Epithelial cell of esophagus (primary cell): ENCODE data around the gene C12orf42.

Experiments
- DNase-seq: peaks from one replicate; pipeline ENCODE4 v3.0.0; 2010; ENCODE audit warnings: low read depth
- H3K4me3 ChIP-seq: 2 replicates; pipeline ENCODE4 v1.5.1; 2011; ENCODE audit warnings: mild to moderate bottlenecking, low read length, control low read depth
- TF ChIP-seq, protein P1 (sequence below): IDR thresholded peaks from 2 replicates; pipeline ENCODE4 v1.5.1; 2011; ENCODE audit warnings: low read depth, mild to moderate bottlenecking, low read length, control low read depth, inconsistent platforms; ENCODE audit not compliant: insufficient read depth; ENCODE audit errors: missing control alignments

Gene C12orf42

DNA sequence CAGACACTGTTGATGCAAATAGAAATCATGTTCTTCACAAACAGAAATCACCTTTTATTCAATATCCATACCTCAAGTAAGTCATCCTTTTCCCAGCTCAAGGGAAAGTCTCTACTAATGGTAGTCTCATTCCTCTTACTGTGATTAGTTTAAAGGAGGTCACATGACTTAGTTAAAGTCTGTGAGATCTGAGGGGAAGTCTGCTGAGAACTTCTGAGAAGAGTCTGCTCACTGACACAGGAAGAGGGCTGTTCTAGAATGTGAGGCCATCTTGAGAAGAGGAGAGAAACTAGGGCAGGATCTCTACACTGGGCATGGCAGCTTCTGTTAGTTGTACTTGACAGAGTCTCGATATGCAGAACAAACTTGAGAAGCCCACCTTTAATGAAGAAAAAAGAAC is 146.8 kb downstream of the C12orf42 start:
- TF ChIP-seq, protein P1, sequence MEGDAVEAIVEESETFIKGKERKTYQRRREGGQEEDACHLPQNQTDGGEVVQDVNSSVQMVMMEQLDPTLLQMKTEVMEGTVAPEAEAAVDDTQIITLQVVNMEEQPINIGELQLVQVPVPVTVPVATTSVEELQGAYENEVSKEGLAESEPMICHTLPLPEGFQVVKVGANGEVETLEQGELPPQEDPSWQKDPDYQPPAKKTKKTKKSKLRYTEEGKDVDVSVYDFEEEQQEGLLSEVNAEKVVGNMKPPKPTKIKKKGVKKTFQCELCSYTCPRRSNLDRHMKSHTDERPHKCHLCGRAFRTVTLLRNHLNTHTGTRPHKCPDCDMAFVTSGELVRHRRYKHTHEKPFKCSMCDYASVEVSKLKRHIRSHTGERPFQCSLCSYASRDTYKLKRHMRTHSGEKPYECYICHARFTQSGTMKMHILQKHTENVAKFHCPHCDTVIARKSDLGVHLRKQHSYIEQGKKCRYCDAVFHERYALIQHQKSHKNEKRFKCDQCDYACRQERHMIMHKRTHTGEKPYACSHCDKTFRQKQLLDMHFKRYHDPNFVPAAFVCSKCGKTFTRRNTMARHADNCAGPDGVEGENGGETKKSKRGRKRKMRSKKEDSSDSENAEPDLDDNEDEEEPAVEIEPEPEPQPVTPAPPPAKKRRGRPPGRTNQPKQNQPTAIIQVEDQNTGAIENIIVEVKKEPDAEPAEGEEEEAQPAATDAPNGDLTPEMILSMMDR: no peak

DNA sequence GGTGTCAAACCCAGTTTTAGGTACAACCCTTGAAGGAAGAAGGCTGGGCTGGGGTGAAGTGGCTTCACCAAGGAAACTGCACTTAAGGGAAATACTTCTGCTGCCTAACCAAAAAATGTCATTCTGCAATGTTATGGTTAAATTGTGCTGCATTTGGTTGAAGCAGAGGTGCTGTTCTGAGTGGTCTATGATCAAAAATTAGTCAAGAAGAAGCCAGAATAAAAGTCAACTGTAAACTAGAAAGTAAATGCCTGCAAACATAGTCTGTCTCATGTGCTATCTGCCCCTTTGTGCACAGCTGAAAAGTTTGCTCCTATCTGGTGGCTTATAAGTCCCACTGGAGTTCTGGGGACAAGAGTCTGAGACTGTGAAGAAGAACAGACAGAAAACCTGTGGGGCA is 158.8 kb downstream of the C12orf42 start:
- DNase-seq: no peak
- no peak overlapping the region for H3K4me3 ChIP-seq
- TF ChIP-seq, protein P1: no peak

More for the DNA sequence above, 146.8 kb downstream of the C12orf42 start:
- no peak for DNase-seq
- H3K4me3 ChIP-seq: no peak overlapping the region

DNA sequence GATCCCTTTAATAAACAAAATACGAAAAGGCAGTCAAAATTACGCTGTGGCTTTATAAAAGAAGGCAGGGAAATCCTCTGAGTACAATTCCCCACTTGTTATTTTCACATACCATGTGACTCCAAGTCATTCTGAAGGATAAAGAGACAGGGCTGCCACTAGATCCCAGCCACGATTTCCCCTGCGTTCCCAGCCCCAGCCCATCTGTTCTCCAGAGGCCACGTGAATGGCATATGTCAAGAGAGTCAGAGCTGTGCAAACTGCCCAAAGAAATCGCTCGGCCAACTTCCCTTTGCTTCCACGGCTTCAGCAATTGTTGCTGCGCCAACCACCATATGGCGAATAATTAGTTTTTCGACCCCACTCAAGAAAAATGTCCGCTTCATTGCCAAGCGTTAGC is 161.3 kb downstream of the C12orf42 start:
- DNase-seq: no peak
- no peak overlapping the region for H3K4me3 ChIP-seq
- TF ChIP-seq, protein P1: no peak

DNA sequence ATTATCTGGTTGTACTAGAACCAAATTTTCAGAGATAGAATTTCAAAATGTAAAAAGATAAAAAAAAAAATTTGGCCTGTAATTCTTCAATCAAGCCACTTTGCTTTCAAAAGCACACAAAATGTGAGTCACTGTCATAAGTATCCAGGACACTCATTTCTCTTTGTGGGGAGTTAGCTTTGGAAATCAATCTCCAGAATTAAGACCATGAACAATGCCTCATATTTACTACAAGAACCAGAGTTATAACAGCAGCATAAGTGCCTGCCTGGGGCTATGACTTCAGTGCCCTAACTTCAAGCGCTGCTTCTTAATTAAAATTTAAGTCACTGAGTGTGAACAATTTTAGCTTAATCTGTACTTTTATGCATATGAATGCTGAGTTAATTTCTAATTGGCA is 162.1 kb downstream of the C12orf42 start:
- TF ChIP-seq, protein P1: no peak
- peak; percentile 3 for DNase-seq
- H3K4me3 ChIP-seq: no peak overlapping the region

DNA sequence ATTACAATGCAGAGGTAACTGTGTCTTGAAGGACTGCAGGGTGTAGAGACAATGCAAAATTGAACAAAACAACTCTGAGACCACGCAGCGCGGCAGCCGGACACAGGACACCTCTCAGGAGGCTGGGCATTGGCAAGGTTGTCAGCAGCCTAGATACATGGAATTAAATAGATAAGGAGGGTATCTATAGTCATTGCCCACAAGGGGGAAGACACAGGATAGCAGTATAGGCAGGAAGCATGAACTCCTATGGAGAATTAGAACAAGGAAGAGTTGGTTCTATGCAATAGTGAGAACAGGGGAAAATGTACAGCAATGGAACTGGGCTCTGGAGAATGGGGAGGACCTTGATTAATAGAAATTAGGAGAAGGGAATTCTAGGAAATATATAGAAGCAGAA is 164.1 kb downstream of the C12orf42 start:
- H3K4me3 ChIP-seq: no peak overlapping the region
- DNase-seq: no peak
- TF ChIP-seq, protein P1: no peak

DNA sequence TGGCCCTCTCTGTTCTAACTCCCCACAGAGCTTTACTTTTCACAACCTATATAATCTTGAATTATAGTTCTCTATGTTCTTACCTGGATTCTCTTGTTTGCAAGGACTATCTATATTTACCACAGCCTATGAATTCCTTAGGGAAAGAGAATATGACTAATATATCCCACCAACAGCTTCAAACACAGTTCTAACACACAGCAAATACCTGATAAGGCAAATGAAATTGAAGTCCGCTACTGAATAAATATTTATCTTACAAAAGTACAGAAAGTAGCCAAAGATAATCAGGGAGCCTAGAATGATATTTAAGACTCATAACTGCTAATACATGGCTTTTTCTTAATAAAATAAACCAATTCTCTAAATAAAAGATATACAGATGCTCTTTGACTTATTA is 165.1 kb downstream of the C12orf42 start:
- DNase-seq: no peak
- H3K4me3 ChIP-seq: no peak overlapping the region
- TF ChIP-seq, protein P1: no peak

DNA sequence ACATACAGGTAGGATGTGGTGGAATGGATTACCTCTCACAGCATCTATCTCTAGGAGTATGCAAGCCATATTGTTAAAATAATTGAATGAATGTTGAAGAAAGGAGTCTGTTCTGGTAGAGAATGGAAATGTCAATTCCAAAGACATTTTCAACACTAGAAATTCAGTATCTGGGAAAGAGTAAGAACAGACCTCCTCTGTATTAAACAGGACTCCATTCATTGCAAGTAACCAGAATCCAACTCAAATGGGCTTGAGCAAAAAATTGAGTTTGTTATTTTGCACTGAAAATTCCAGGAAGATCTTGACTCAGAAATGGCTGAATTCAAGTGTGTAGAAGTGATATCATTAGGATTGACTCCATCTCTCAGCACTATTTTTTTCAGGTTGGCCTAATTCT is 168.1 kb downstream of the C12orf42 start:
- H3K4me3 ChIP-seq: no peak overlapping the region
- TF ChIP-seq, protein P1: no peak
- no peak for DNase-seq
